CD4-positive, alpha-beta T cell treated with Interleukin-15 for 4 hours (primary cell): ENCODE data around the gene SLAIN2.
"Not testable (repeated sequence)": the region's sequence is repeated elsewhere in the genome, so short reads cannot be mapped to it uniquely, and the experiment has no call there.

Experiments
- DNase-seq: peaks from one replicate; pipeline ENCODE4 v3.0.0-alpha.2; 2020; ENCODE audit warnings: low spot score

The SLAIN2 gene

DNA sequence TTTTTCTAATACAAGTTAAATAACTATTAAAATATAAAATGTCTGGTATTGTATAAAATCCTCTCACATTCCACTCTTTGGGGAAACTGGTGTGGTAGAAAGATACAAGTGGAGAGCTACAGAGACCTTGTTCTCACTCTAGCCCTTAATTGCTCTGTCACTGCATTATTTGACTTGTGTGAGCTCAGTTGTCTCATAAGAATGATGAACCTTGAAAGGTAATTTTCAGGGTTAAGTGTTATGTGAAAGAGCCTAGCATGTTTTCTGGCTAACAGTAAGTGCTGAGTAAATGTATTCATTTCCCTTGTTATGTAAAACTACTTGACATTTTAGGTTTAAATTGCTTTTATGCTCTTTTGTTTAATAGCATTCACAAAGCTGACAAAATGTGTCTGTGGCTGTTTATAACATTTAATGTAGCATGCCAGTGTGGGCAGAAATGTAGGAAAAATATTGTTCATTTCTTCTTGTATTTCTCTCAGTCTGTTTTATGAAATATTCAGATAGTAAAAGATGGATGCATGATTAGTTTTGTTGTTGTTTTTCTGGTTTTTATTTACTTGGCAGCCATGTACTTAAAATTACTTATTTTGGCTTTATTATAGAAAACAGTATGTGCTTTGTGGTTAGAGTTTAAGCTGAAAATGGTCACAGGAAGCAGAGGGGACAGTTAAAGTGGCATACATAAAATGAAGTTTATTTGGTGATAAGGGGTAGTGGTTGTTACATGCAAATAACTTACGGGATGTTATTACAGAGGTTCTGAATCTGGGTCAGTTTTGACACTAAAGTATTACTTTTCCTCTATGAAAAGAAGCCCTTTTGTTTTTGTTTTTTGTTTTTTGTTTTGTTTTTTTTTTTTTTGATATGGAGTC lies 29.2 kb downstream of the SLAIN2 start:
- no peak for DNase-seq

DNA sequence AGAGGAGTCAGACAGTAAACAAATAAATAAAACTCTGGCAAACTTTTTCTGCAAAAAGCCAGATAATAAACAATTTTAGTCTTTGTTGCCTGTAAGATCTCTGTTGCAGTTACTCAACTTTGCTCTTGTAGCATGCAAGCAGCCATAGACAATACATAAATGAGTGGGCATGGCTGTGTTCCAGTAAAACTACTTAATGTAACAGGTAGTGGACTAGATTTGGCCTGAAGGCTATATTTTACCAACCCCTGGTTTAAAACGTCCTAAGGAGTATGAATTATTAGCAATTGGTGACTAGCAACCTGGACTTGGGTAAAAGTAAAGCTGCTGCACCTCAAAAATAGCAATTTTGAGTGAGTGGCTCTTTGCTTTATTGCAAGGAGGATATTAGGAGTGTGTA lies 30.9 kb downstream of the SLAIN2 start:
- DNase-seq = no peak

DNA sequence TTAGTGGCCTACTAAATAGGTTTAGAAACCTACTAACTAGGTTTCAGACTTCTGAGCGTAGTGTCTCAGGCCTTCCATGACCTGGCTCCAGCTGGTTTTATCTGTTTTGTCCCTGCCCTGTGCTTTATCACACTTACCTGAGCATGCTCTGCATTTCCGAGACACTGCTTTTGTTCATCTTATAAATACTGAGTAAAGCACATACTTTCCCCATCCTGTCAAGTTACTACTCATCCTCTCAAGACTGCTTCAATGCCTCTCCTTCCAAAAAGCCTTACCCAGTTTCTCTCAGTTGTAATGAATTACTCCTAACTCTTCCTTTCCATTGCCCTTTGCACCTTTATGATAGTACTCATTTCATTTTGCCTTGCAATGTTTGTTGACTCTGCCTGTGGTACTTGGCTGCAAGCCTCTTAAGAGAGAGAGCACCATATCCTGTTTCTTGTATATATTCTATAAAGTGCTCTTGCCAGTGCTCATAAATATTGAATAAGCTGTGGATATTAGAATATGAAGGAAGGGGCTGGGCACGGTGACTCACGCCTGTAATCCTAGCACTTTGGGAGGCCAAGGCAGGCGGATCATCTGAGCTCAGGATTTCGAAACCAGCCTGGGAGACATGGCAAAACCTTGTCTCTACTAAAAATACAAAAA lies 34.4 kb downstream of the SLAIN2 start:
- no peak for DNase-seq

DNA sequence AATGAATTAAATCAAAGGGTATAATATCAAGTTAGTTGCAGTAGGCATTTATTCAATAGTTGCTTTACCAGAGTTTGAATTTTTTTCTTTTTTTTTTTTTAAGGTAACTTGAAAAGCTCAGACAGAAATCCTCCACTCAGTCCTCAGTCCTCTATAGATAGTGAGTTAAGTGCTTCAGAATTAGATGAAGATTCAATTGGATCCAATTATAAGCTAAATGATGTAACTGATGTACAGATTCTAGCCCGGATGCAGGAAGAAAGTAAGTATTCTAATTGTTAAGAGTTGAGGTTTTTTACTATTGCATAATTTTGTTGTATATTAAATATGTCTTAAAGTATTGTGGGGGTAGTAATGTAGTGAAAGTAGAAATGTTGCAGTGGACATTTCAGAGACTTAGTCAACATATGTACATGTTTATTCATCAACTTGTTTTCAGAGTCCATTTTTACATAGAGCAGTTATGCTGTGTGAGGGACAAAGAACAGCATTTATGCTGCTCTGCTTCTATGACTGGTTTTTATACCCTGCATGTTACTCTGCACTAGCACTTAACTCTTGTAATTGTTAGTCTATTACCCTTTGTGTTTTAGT lies 38.4 kb downstream of the SLAIN2 start:
- no peak for DNase-seq

DNA sequence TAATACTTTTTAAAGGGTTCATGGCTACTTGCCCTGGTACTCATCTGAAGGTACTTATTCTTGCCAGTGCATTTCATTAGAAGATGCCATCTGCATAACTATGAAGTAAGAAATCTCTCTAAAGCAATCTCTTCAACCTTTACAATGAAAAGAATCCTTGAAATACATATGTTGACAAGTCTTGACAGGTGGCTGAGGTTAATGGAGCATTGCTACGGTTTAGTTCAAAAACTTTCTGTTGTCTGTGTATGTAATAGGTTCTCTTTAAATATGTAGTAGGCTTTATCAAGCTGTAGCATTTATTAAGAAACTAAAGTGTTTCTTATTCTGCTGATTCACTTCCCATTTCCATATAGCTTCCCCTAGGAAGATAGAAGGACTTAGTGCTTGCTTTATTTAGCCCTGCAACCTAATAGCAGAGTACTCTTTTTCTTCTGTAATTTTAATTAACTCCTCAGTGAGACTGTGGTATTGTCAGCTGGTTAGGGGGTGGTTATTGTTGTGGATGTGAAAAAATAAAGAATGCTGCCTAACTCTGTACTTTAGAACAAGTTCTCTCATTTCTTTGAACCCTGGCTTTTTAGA lies 39.3 kb downstream of the SLAIN2 start:
- DNase-seq = no peak

DNA sequence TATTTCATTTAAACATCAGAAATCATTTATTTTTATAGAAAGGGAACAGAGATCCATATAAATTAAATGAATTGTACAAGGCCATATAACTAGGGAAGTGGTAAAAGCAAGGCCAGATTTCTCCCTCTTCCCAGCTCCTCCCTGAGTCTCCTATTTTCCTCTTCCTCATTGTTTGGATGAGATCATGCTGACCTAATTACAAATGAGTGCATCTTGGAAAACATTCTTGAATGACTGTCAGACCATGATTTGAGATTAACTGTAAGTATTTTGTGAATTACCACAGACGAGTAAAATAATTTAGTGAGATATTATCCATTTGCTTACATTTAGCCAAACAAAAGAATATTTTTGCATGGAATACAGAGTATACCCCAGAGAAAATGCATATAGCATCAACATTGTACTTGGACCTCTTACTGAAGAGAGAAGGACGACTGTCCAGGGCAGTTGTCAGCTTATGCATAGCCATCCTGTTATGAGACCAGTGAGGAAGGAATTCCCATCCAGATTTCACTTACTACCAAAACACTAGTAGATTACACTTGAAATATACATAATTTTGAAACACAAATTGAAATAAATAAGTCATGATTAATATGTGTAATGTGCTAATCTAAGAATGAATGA lies 47.3 kb downstream of the SLAIN2 start:
- DNase-seq = no peak

DNA sequence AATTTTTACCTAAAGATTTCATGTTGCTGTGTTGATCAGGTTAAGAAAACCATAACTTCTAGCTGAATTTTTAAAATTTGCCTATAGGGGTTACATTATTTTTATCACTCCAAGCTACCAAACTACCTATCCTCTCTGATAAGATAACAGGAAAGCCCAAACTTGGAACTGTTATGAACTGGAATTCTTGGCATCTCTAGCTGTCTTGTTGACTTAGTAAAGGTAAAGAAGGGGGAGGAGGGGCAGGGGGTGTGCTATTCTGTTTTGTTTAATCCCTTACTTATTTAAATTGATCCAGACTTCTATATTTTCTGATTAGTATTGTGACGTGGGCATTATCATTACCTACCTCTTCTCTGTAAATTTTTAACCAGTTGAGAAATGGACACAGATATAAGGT lies 54.7 kb downstream of the SLAIN2 start:
- no peak for DNase-seq

DNA sequence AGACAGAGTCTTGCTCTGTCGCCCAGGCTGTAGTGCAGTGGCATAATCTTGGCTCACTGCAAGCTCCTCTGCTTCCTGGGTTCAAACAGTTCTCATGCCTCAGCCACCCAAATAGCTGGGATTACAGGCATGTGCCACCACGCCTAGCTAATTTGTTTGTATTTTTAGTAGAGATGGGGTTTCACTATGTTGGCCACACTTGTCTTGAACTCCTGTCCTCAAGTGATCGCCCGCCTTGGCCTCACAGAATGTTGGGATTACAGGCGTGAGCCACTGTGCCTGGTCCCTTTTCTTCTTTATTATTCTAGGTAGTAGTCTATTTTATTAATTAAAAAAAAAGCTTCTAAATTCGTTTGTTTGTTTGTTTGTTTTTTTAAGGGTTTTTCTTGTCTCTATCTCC lies 59.1 kb downstream of the SLAIN2 start:
- no peak for DNase-seq

DNA sequence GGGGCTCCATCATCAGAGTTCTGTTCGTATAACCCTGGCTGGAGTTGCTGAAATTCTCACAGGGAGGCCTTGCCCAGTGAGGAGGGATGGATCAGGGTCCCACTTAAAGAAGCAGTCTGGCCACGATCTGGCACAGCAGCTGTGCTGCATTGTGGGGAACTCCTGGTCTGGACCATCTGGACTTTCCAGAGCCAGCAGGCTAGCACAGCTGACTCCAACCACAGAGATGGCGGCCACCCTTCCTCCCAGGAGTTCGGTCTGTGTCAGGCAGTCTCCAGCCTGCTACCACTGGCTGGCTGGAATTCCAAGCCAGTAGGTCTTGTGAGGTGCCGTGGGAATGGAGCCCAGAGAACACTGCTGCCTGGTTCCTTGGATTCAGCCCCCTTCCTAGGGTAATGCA lies 62.0 kb downstream of the SLAIN2 start:
- no peak for DNase-seq

DNA sequence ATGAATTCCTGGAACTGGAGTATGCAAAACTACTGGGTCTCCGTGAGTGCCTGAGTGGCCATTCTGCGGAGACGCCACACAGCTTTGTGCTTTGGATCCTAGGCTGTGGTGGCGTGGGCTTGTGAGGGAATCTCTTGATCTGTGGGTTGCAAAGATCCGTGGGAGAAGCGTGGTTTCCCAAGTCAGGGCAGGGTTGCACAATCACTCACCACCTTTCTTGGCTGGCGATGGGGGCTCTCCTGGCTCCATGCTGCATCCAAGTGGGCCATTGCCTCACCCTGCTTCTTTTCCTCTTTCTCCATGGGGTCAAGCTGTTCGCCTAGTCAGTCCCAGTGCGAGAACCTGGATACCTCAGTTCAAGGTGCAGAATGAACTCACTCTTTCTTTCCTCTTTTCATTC lies 62.5 kb downstream of the SLAIN2 start:
- DNase-seq = no peak

DNA sequence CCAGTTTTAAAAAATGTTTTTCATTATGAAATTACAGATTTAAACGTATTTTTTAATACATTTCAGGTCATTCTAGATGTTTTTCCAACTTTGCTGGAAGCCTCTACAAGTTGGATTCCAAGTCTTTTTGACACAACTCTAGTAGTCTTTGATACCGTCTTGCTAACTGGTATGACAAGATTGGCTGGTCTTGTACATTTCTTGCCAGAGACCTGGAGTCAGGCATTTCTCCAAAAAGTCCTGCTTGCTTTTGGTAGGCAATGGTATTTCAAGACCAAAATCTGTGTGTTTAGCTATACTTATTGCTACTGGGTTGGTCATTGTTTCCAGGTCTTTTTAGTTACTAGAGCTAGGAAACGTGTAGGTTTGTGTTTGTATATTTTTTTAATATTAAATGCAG lies 64.6 kb downstream of the SLAIN2 start:
- no peak for DNase-seq

DNA sequence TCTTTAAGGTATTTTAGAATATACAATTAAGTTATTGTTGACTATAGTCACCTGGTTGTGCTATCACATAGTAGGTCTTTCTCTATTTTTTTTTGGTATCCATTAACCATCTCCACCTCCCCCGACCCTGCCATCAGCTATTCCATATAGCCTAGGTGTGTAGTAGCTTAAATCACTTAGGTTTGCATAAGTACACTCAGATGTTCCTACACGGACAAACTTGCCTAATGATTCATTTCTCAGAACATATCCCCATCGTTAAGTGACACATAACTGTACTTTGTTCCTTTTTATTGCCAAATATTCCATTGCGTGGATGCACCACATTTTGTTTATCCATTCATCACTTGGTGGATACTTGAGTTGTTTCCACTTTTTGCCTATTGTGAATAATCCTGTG lies 67.9 kb downstream of the SLAIN2 start:
- no peak for DNase-seq

DNA sequence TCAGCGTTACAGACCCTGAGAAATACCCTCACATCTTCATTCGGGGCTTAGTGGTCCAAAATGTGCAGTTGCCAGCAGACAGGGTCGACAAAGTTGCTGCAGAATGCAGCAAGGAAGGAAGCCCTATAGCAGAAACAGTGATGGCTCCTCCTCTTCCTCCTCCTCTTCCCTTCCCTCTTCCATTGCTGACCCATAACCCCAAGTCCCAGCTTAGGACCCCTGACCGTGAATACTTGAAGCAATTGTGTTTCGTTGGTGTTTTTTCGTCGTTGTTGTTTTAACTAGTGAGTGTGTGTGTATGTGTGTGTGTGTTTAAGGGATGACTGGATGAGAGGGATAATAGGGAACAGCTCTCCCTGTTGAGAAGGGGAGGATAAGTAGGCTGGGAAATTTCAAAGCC lies 69.5 kb downstream of the SLAIN2 start:
- no peak for DNase-seq

DNA sequence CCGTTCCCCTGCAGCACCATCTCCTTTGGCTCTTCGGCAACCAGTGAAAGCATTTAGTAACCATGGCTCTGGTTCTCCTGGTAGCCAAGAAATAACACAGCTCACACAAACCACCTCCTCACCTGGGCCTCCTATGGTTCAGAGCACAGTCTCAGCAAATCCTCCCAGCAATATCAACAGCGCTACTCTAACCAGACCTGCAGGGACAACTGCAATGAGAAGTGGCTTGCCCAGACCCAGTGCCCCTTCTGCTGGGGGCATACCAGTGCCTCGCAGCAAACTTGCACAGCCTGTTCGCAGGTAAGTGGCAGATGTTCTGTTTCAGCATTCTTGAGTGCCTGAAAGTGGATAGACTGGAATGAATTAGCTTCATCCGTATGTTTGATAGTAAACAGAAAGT lies 78.8 kb downstream of the SLAIN2 start:
- DNase-seq = no peak

DNA sequence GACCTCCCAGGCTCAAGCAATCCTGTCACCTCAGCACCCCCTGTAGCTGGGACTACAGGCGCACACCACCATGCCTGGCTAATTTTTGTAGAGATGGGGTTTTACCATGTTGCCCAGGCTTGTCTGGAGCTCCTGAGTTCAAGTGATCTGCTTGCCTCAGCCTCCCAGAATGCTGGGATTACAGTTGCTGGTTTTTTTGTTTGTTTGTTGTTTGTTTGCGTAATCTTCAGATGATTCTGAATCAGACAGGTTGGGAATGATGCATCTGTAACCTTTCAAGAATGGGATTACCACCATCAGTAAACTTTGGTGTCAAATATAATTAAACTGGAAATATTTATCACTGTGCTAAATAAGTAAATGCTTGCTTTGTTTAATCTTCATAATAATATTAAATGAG lies 79.8 kb downstream of the SLAIN2 start:
- no peak for DNase-seq

DNA sequence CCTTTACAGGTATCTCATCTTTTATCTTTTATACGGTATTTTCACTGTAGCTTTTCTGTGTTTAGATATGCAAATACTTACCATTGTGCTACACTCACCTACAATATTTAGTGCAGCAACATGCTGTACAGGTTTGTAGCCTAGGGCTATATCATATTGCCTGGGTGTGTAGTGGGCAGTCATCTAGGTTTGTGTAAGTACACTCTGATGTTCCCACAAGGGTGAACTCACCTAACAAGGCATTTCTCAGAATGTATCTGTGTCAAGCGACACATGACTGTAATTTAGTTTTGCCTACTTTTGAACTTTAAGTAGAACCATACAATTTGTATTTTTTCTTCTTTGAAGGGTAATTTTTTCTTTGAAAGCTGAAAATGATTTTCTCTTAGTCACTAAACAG lies 87.6 kb downstream of the SLAIN2 start:
- no peak for DNase-seq

DNA sequence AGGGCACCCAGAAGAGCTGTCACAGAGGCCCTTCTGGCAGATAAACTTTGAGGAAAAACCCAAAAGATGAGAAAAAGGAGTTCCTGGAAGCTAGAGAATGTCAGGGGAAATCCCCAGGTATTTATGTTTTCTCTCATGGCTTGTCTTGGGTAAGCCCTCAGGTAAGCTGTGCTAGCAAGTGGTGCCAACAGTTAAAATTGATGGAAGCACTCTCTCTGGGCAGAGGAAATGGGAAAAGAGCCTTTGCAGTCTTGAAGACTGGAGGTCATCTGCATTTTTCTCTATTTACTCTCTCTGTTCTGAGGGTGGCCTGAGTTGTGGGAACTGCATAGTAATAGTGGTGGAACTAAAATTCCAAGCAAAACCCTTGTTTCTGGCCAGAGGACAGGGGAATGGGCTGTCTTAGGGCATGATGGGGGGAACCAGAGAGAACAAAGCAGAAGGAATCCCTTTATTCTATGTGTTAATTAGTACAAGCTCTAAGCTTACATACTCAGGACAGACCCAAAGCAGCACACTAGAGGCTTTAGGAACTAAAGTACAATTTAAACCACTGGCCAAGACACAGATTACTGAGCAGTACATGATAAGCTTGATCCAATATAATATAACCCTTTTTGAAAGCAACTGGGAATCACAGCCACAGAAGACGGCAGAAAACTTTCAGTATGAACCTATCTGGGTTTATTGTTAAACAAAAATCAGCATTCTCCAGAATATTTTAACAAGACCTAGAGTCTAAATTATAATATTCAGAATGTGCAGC lies 88.6 kb downstream of the SLAIN2 start:
- no peak for DNase-seq

DNA sequence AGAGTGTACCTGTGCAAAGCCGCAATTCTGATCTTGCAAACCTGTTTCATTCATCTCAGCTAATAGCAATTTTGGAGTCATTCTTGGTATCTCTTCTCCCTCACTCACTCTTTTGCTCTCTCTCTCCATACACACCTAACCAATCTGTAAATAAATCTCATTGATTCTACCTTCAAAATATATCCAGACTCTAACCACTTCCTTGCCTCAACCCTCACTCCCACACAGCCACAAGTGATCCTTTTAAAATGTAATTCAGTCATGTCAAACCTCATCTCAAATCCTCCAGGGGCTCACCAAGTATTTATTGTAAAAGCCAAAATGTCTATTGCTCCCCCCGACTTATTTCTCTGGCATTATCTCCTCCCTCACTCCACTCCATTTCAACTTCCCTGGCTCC lies 90.1 kb downstream of the SLAIN2 start:
- DNase-seq = no peak

DNA sequence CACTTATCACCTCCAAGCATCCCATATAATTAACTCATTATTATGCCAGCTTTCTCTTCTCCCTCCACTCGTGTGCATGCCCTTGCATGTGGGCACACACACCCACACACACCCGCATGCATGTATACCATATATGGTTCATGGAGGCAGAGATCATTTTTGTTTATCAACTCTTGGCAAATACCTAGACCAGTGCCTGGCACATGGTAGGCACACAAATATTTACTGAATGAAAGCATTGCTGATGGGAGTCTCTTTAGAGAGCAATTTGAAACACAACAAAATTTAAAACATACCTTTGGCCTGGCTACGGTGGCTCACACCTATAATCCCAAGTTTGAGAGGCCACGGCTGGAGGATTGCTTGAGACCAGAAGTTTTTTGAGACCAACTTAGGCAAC lies 90.7 kb downstream of the SLAIN2 start:
- DNase-seq = no peak

DNA sequence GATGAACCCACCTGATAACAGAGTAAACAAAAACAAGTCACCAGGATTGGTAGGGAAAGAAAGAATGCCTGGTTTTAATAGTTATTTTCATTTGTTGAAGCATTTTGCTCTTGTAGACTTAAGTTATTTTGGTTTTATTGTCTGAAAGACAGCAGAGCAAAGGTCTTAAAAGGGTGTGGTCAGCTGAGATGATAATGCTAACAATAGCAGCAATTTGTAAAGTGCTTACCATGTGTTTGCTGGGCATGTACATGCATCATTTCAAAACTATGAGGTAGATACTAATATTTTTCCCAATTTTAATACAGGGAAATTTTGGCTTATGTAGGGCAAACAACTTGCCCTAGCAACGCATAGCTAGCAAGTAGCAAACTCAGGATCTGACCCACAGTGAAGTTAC lies 95.0 kb downstream of the SLAIN2 start:
- no peak for DNase-seq

DNA sequence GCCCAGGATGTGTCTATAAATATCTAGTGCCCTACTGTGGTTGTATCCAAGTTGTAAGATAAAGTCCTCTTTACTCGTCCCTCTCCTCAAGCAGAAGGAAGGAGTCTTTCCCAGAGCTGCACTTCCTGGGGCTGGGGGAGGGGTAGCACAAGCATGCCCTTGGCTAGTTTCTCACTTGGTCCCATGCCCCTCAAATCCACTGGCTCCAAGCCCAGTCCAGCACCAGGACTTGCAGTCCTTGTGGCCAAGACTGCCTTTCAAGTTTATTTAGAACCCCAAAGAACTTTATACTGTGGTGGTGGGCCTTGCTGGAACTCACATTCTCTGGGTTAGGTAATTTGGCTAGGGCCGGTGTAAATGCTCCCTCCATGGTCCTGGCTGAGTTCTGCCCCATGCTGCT lies 98.7 kb downstream of the SLAIN2 start:
- DNase-seq = no peak

DNA sequence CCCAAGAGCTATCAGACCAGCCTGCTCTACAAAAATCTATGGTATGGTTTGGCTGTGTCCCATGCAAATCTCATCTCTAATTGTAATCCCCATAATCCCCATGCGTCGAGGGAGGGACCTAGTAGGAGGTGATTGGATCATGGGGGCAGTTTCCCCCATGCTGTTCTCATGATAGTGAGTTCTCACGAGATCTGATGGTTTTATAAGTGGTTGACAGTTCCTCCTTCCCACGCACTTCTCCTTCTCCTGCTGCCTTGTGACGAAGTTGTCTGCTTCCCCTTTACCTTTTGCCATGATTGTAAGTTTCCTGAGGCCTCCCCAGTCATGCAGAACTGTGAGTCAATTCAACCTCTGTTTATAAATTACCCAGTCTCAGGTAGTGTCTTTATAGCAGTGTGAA lies 99.6 kb downstream of the SLAIN2 start:
- DNase-seq = not testable (repeated sequence)
